RWPE1 (cell line): Measurements from ENCODE around the gene STXBP2.

ENCODE experiments used
- CTCF ChIA-PET: fragments of 350-600 bp; sonication (Branson Sonifier 250); formaldehyde crosslinking; extraction: SDS; loops from one replicate; lab custom pipeline; 2021; lab: Yijun Ruan, JAX
- POLR2A ChIA-PET: fragments of 400-600 bp; formaldehyde crosslinking; extraction: SDS; loops from one replicate; lab custom pipeline; 2020; ENCODE audit warnings: antibody characterized with exemption; ENCODE audit not compliant: low non-redundant PET; lab: Yijun Ruan, JAX
- DNase-seq: peaks from one replicate; pipeline ENCODE4 v3.0.0; 2012; ENCODE audit warnings: low spot score
- H3K27ac ChIP-seq: fragments of 450-650 bp; 2 replicates; pipeline ENCODE4 v1.5.1; 2017
- CTCF ChIP-seq: fragments of 450-650 bp; conservative IDR thresholded peaks from 2 replicates; pipeline ENCODE4 v1.5.1; 2017; ENCODE audit warnings: low read depth, mild to moderate bottlenecking

The STXBP2 gene

GRCh38 chr19:7611541-7612279, 25.2 kb upstream of the STXBP2 start:
- no peak overlapping the region for H3K27ac ChIP-seq
- POLR2A ChIA-PET, result interaction anchor here (0.6 kb wide), 1 partner anchor 26 kb away, joined by 5 read pairs; no protein-coding TSS in a partner anchor
- no peak for DNase-seq
- no peak for TF ChIP-seq CTCF
- CTCF ChIA-PET, result no interaction called here

GRCh38 chr19:7612282-7613274, 24.3 kb upstream of the STXBP2 start:
- CTCF ChIA-PET, result no interaction called here
- no peak overlapping the region for H3K27ac ChIP-seq
- POLR2A ChIA-PET, result no interaction called here
- no peak for DNase-seq
- TF ChIP-seq CTCF, result no peak

GRCh38 chr19:7614859-7615741, 21.8 kb upstream of the STXBP2 start:
- no peak for TF ChIP-seq CTCF
- no peak for DNase-seq
- ChIA-PET CTCF (no interaction called here), POLR2A (no interaction called here)
- no peak overlapping the region for H3K27ac ChIP-seq

- 0 out of 2 replicates have a peak overlapping the region, but pooled peaks have one; percentile 12 for H3K27ac ChIP-seq
- ChIA-PET CTCF (interaction anchor here (0.6 to 0.7 kb wide), 2 partner anchors 20 to 1649 kb away, joined by 3 read pairs; no protein-coding TSS in a partner anchor), POLR2A (no interaction called here)
- TF ChIP-seq CTCF, result no peak
- no peak for DNase-seq
Measured at GRCh38 chr19:7617172-7617571, 19.7 kb upstream of the STXBP2 start.

GRCh38 chr19:7617735-7618134, 19.2 kb upstream of the STXBP2 start:
- peak overlapping the region; percentile 41 for H3K27ac ChIP-seq
- ChIA-PET POLR2A (no interaction called here), CTCF (interaction anchor here (0.6 to 1.6 kb wide), 4 partner anchors 9 to 49 kb away, joined by 3 to 7 read pairs (median 5); no protein-coding TSS in a partner anchor)
- no peak for TF ChIP-seq CTCF
- no peak for DNase-seq
